ENCODE results near the gene ARHGEF19.
A peak's percentile ranks its signal among the peaks of the same experiment; 100 is the strongest.
"Not testable (repeated sequence)": the region's sequence is repeated elsewhere in the genome, so short reads cannot be mapped to it uniquely, and the experiment has no call there.

The ARHGEF19 gene

DNA sequence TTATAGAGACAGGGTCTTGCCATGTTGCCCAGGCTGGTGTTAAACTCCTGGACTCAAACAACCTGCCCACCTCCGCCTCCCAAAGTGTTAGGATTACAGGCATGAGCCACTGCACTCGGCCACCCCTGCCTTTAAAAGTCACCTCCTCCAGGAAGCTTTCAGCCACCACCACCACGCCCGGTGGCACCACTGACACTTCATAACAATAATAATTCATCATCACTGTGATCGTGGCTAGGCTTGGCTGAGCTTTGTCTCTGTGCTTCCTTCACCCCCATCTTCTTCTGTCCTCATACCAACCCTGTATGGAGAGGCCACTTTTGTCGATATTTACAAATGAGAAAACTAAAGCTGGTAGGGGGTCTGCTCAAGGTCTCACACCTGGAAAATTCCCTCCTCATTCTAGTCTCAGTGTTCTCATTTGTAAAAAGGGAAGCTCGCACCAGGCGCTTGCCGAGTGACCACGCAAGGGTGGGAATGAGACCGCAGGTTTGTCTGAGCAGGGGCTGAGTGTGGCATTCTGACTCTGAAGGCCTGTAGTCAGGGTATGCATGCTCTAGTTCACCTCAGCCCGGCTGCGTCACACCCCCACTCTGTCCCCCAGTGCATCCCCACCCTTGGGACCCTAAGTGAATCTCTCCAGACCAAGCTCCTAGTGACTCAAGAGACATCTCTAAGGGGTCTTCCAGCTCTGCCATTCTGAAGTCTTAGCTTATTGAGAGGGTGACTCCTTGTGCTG, 43.7 kb downstream of the ARHGEF19 start:
- H3K4me1 ChIP-seq: peaks cover 53% of the 10 kb centered on the region
- no peak overlapping the region for H3K9ac ChIP-seq
- no peak overlapping the region for H3K27ac ChIP-seq
- peak overlapping the region; percentile 87 for H3K4me2 ChIP-seq
- no peaks in the 10 kb centered on the region for H3K36me3 ChIP-seq
- H3K4me3 ChIP-seq: no peak overlapping the region
- peaks cover 24% of the 10 kb centered on the region for H3K27me3 ChIP-seq
- H3K9me3 ChIP-seq: no peaks in the 10 kb centered on the region
- no peak for TF ChIP-seq Cebpa-rat (IDR thresholded peaks at IDR 0.05)
- H4K20me1 ChIP-seq: no peaks in the 10 kb centered on the region; the same call in 1 of the 2 replicates

DNA sequence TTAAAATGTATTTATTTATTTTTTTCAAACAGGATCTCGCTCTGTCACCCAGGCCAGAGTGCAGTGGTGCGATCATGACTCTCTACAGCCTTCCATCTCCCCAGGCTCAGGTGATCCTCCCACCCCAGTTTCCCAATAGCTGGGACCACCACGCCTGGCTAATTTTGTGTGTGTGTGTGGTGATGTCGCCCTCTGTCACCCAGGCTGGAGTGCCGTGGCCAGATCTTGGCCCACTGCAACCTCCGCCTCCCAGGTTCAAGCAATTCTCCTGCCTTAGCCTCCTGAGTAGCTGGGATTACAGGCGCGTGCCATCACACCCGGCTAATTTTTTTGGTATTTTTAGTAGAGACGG, 44.3 kb downstream of the ARHGEF19 start:
- not testable (repeated sequence) for H3K9me3 ChIP-seq, H3K27ac ChIP-seq, H3K9ac ChIP-seq, H3K36me3 ChIP-seq, H4K20me1 ChIP-seq
- Histone ChIP-seq H3K4me2 (peak overlapping the region; percentile 87), H3K4me1 (peaks cover 53% of the 10 kb centered on the region), H3K4me3 (peak overlapping the region; percentile 60), H3K27me3 (peaks cover 24% of the 10 kb centered on the region)

DNA sequence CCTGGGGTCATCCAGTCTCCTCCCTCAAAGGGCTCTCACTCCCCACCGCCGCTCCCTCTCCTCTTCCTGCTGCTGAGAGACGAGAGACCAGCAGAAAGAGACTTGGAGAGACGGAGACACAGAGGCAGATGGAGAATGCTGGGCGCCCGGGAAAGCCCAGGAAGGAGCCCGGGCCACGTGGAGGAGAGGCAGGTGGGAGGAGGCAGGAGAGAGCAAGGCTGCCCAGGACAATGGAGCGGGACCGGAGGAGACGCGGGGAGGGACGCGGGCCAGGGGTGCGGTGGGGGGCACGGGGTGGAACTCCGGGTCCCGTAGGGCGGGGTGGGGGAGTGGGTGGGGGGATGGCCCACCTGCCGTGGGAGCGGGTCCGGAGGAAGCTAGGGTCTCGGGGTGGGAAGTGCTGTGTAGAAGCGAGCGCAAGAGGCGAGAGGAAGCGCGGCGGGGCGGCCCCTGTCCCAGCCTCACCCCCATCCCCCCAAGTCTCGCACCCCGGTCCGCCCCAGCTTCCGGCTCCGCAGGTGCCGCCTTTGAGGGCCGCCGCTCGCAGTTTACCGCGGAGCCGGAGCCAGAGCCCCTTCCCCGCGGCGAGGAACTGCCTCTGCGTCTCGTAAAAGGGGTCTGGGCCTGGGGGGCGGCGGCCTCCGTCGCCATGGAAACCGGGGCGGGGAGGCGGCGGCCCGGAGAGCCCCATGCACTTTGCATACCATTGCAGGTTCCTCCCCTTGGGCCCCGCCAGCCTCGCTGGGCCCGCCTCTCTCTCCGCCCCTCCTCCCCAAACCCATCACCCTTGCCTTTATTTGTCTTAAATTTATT, 44.9 kb downstream of the ARHGEF19 start:
- peak overlapping the region; percentile 87 for H3K4me2 ChIP-seq
- TF ChIP-seq Cebpa-rat (IDR thresholded peaks at IDR 0.05): no peak
- no peak overlapping the region for H3K9ac ChIP-seq
- H3K9me3 ChIP-seq: no peaks in the 10 kb centered on the region
- peak overlapping the region; percentile 60 for H3K4me3 ChIP-seq
- H3K27ac ChIP-seq: no peak overlapping the region
- H3K4me1 ChIP-seq: peaks cover 56% of the 10 kb centered on the region
- H3K36me3 ChIP-seq: no peaks in the 10 kb centered on the region
- peaks cover 24% of the 10 kb centered on the region for H3K27me3 ChIP-seq
- H4K20me1 ChIP-seq: no peaks in the 10 kb centered on the region; the same call in 1 of the 2 replicates

DNA sequence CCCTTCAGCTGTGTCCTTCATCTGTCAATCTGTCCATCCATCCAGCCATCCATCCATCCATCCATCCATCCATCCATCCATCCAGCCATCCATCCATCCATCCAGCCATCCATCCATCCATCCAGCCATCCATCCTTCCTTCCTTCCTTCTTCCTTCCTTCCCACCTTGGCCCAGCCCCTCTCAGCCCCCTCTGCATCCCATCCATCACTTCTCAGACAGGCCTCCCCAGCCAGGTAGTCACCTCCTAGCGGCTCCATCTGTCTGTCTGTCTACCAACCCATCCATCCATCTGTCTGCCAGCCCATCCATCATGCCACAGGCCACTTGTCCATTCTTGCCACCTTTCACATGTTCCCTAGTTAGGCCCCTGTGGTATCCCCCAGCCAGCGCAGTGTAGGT, 46.3 kb downstream of the ARHGEF19 start:
- peaks cover 28% of the 10 kb centered on the region for H3K27me3 ChIP-seq
- H3K36me3 ChIP-seq: no peaks in the 10 kb centered on the region
- H3K9me3 ChIP-seq: no peaks in the 10 kb centered on the region
- no peaks in the 10 kb centered on the region; the same call in 1 of the 2 replicates for H4K20me1 ChIP-seq
- no peak overlapping the region for H3K4me2 ChIP-seq
- peaks cover 70% of the 10 kb centered on the region for H3K4me1 ChIP-seq
- H3K27ac ChIP-seq: no peak overlapping the region
- H3K9ac ChIP-seq: no peak overlapping the region
- TF ChIP-seq Cebpa-rat (IDR thresholded peaks at IDR 0.05): no peak
- no peak overlapping the region for H3K4me3 ChIP-seq

DNA sequence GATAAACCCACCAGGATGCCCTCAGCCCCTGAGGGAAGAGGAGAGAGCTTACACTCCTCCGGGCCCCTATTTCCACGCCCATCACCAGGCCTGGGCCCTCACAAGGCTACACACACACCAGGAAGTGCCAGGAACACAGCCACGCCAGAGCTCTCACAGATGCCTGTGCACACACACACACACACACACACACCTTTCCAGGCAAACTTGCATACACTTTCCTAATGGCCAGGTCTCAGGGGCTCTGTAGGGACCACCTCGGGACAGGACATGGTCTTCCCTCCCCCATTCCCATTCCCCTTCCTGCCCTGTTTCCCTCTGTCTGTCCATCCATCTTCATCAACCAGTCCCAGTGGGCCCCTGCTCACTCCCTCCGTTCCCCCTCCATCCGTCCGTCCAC, 46.9 kb downstream of the ARHGEF19 start:
- no peak for TF ChIP-seq Cebpa-rat (IDR thresholded peaks at IDR 0.05)
- Histone ChIP-seq H3K4me2 (peak overlapping the region; percentile 85), H3K9me3 (no peaks in the 10 kb centered on the region), H3K27ac (no peak overlapping the region), H3K4me3 (no peak overlapping the region), H3K9ac (no peak overlapping the region), H4K20me1 (no peaks in the 10 kb centered on the region; the same call in 1 of the 2 replicates), H3K4me1 (peaks cover 70% of the 10 kb centered on the region), H3K27me3 (peaks cover 28% of the 10 kb centered on the region), H3K36me3 (no peaks in the 10 kb centered on the region)

DNA sequence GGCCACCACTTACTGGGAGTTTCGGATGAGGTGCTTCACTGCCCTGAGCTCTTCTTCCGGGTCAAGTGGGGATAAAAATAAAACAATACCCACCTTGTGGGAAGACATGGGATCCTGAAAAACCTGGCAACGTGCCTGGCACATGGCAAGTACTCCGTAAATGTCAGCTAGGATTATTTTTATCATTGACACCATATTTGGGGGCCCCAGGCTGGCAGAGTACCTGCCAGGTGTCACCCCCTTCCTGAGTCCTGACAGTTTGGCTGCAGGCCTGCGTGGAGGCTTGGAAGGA, 47.4 kb downstream of the ARHGEF19 start:
- Histone ChIP-seq H3K9ac (no peak overlapping the region), H3K4me3 (no peak overlapping the region), H3K4me2 (peak overlapping the region; percentile 85), H3K36me3 (no peaks in the 10 kb centered on the region), H3K27ac (no peak overlapping the region), H3K4me1 (peaks cover 72% of the 10 kb centered on the region), H3K9me3 (no peaks in the 10 kb centered on the region), H4K20me1 (no peaks in the 10 kb centered on the region; the same call in 1 of the 2 replicates), H3K27me3 (peaks cover 26% of the 10 kb centered on the region)
- TF ChIP-seq Cebpa-rat (IDR thresholded peaks at IDR 0.05): no peak

DNA sequence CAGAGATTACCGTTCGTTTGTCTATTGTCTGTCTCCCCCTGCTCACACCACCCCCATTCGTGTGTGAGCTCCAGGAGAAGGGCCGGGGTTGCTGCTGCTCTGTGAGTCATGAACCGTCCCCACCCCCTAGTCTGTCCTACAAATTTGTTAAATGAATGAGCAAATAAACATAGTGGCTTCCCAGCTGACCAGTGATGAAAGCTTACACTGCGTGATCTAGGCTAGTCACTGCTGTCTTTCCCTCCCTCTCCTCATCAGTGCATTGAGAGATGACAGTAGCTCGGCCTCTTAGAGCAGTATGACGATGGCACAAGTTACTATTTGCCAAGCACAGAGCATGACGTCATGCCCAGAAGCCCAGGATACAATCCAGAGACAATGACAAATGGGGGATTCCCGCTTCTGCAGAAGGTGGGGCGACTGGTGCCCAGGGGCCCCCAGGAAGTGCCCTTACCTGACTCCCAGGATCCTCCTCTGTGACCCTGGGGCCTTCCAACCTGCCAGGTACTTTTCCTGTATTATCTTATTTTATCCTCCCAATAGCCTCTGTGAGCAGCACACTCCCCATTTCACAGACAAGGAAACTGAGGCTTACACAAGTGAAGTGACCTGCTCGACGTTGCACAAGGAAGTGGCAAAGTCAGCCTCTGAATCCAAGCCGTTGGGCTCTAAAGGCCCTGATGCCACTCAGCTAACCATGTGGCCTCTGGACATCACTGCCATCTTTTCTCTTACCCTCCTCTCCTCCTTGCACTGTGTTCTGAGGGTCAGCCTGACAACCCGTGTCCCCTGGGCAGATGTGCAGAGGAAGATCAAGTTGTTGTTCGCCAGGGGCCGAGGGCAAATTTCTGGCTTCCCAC, 48.0 kb downstream of the ARHGEF19 start:
- H3K4me2 ChIP-seq: peak overlapping the region; percentile 85
- no peaks in the 10 kb centered on the region for H3K36me3 ChIP-seq
- no peak for TF ChIP-seq Cebpa-rat (IDR thresholded peaks at IDR 0.05)
- H3K9ac ChIP-seq: no peak overlapping the region
- peaks cover 3% of the 10 kb centered on the region; the same call in 1 of the 2 replicates for H4K20me1 ChIP-seq
- peaks cover 74% of the 10 kb centered on the region for H3K4me1 ChIP-seq
- H3K9me3 ChIP-seq: no peaks in the 10 kb centered on the region
- peaks cover 22% of the 10 kb centered on the region; the same call in 1 of the 2 replicates for H3K27me3 ChIP-seq
- H3K4me3 ChIP-seq: no peak overlapping the region
- H3K27ac ChIP-seq: no peak overlapping the region

DNA sequence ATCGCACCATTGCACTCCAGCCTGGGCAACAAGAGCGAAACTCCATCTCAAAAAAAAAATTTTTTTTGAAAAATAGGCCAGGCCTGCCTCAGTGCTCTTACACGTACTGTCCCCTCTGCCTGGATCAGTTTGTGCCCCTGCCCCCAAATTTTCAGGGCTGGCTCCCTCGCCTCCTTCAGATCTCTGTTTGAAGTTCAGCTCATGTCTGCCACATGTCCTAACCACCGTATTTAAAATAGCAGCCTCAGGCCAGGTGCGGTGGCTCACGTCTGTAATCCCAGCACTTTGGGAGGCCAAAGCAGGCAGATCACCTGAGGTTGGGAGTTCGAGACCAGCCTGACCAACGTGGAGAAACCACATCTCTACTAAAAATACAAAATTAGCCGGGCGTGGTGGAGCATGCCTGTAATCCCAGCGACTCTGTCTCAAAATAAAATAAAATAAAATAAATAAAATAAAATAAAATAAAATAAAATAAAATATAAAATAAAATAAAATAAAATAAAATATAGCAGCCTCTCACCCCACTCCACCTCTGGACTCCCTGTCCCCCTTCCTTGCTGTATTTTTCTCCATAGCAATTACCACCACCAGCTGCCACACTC, 48.7 kb downstream of the ARHGEF19 start:
- H3K9ac ChIP-seq, H3K4me3 ChIP-seq, H3K9me3 ChIP-seq, H3K36me3 ChIP-seq, H3K27ac ChIP-seq: not testable (repeated sequence)
- Histone ChIP-seq H3K4me1 (peaks cover 74% of the 10 kb centered on the region), H4K20me1 (peaks cover 11% of the 10 kb centered on the region; the same call in 1 of the 2 replicates), H3K27me3 (peaks cover 15% of the 10 kb centered on the region; the same call in 1 of the 2 replicates), H3K4me2 (peak overlapping the region; percentile 85)

DNA sequence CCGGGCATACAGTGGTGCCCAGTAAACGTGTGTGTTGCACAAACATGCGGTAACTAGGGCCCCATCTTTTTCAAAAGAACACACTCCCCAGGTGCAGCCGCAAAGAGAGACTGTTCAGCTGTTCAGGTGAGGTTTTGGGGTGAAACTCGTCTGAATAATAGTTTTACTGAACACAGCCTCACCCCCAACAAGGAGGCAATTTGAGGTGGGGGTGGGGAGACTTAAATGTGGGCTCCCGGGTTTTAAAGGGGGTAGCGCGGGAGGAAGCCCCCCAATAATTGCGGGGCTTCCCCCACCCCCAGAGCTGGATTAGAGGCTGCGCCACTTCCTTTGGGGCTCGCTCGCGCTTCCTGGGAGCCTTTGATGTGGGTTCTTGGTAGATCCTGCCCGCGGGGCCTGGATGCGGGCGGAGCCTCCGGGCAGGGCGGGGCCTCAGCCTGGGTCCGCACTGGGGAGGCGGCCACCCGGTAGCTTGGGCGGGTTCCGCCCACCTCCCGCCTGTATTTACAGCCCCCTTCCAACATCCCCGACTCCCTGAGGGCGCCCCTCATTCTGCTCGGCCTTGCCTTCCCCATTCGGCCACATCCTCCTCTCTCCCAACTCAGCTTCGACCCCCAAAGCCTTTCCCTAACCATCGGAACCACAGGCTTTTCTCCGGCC, 50.2 kb downstream of the ARHGEF19 start:
- H3K9ac ChIP-seq: no peak overlapping the region
- H3K4me3 ChIP-seq: peak overlapping the region; percentile 25; the same call in 1 of the 2 replicates
- H3K36me3 ChIP-seq: no peaks in the 10 kb centered on the region
- 0 out of 2 replicates have a peak, but pooled peaks cover 3% of the 10 kb centered on the region for H3K27me3 ChIP-seq
- H3K9me3 ChIP-seq: no peaks in the 10 kb centered on the region
- H3K4me1 ChIP-seq: peaks cover 76% of the 10 kb centered on the region
- H3K27ac ChIP-seq: no peak overlapping the region
- peak overlapping the region; percentile 85 for H3K4me2 ChIP-seq
- TF ChIP-seq Cebpa-rat (IDR thresholded peaks at IDR 0.05): no peak
- peaks cover 22% of the 10 kb centered on the region for H4K20me1 ChIP-seq

Data from BLaER1 (cell line).